OCI-LY7 (cell line): ENCODE results near the gene TBC1D5. TPM values are rescaled to one million over a fixed set of nuclear protein-coding genes. Genes with fewer than 3 reads are reported as not detected.

ENCODE experiments used
- BruUV-seq: library from RNA; stranded (reverse); fragments of 400-500 nt; replicated peaks from 2 replicates; lab custom pipeline; 2021; lab: Mats Ljungman, UMichigan
- CTCF ChIA-PET: fragments of 300-600 bp; sonication (Branson Sonifier 250); formaldehyde crosslinking; loops from one replicate; lab custom pipeline; 2022; ENCODE audit warnings: antibody characterized with exemption; ENCODE audit not compliant: unreplicated experiment; lab: Charles Lee
- POLR2A ChIA-PET: fragments of 300-600 bp; sonication (Branson Sonifier 250); formaldehyde crosslinking; loops from one replicate; lab custom pipeline; 2022; ENCODE audit warnings: antibody characterized with exemption; lab: Charles Lee
- DNase-seq: peaks from one replicate; pipeline ENCODE4 v3.0.0-alpha.2; 2015; ENCODE audit warnings: low spot score
- H2AFZ ChIP-seq: fragments of 200-600 bp; sonication (generic), shearing (Covaris generic); 2 replicates; pipeline ENCODE4 v1.6.1; 2014; ENCODE audit warnings: mild to moderate bottlenecking, antibody characterized with exemption, low read length, moderate library complexity
- H3K27ac ChIP-seq: fragments of 200-600 bp; sonication (generic); 2 replicates; pipeline ENCODE4 v1.5.1; 2014; ENCODE audit warnings: mixed run types, low read depth, mild to moderate bottlenecking, moderate library complexity, low read length, inconsistent platforms; ENCODE audit not compliant: poor library complexity, severe bottlenecking
- H3K36me3 ChIP-seq: fragments of 200-600 bp; sonication (generic); 2 replicates; pipeline ENCODE4 v1.6.1; 2014; ENCODE audit warnings: mild to moderate bottlenecking, antibody characterized with exemption, low read length, moderate library complexity, mixed read lengths; ENCODE audit not compliant: insufficient read depth
- H3K4me1 ChIP-seq: fragments of 200-600 bp; sonication (generic); 2 replicates; pipeline ENCODE4 v1.5.1; 2014; ENCODE audit warnings: mild to moderate bottlenecking, low read length; ENCODE audit not compliant: insufficient read depth, poor library complexity, severe bottlenecking
- H3K4me2 ChIP-seq: fragments of 200-600 bp; sonication (generic); 2 replicates; pipeline ENCODE4 v1.6.1; 2014; ENCODE audit warnings: mild to moderate bottlenecking, low read length
- H3K4me3 ChIP-seq: fragments of 200-600 bp; sonication (generic); 2 replicates; pipeline ENCODE4 v1.5.1; 2014; ENCODE audit warnings: mild to moderate bottlenecking, low read depth, low read length; ENCODE audit not compliant: poor library complexity, severe bottlenecking
- H3K79me2 ChIP-seq: fragments of 200-600 bp; sonication (generic); 2 replicates; pipeline ENCODE4 v1.6.1; 2016; ENCODE audit warnings: low read depth, mild to moderate bottlenecking, low read length, moderate library complexity, mixed read lengths; ENCODE audit not compliant: insufficient read depth
- H3K9me2 ChIP-seq: fragments of 200-600 bp; sonication (generic); 2 replicates; pipeline ENCODE4 v1.6.1; 2016; ENCODE audit warnings: mild to moderate bottlenecking, low read length, mixed read lengths; ENCODE audit not compliant: insufficient read depth
- H3K9me3 ChIP-seq: fragments of 200-600 bp; sonication (generic); 2 replicates; pipeline ENCODE4 v1.6.1; 2014; ENCODE audit warnings: mild to moderate bottlenecking, mixed run types, low read length, mixed read lengths
- H4K20me1 ChIP-seq: fragments of 200-600 bp; sonication (generic); 2 replicates; pipeline ENCODE4 v1.6.1; 2014; ENCODE audit warnings: mild to moderate bottlenecking, antibody characterized with exemption, low read length, moderate library complexity, mixed read lengths; ENCODE audit not compliant: insufficient read depth
- EZH2phosphoT487 ChIP-seq: fragments of 200-600 bp; sonication (generic); IDR thresholded peaks from 2 replicates; pipeline ENCODE4 v1.6.1; 2018; ENCODE audit warnings: low read depth, borderline replicate concordance, mild to moderate bottlenecking, mixed run types, antibody characterized with exemption, low read length, moderate library complexity, mixed read lengths
- intact Hi-C: fragments of 100-400 bp; cut with micrococcal nuclease; formaldehyde crosslinking; loops from one replicate; pipeline ENCODE4 v1.10.0; 2022; ENCODE audit not compliant: unreplicated experiment
- total RNA-seq, 2 experiments: library from RNA; depleted of rRNA in 1 of 2; stranded (reverse); fragments of >200 nt in 1 of 2; shearing (Covaris generic) in 1 of 2; gene quantifications; 2 replicates each; pipeline ENCODE4 v1.2.3, GENCODE V29; 2014 to 2022
- TF ChIP-seq, protein P1 (sequence below): fragments of 200-600 bp; sonication (generic); conservative IDR thresholded peaks from 2 replicates; pipeline ENCODE4 v1.5.1; 2014; ENCODE audit warnings: mild to moderate bottlenecking, antibody characterized with exemption, low read length, moderate library complexity, mixed read lengths

The TBC1D5 gene
- total RNA-seq, 2 experiments from 2014 or later, result 78.5 to 82.4 TPM

DNA sequence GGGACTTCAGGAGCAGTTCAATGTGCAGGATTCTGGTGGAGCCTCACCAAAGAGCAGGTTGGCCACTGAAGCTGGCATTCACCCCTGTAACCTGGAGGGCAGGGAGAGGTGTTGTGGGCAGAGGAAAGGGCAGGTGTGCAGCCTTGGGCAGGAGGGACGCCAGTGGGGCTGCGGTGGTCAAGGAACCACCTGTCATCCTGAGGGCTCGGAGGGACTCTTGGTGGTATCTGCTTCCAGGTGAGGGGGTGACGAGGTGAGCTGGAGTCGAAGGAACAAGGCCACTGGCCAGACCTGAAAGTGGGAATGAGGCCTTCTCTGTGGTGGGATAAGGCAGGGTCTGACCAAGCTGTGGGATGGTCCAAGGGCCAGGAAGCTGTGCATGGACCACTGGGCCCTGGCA is 588.2 kb downstream of the TBC1D5 start:
- no peaks in the 10 kb centered on the region for H3K4me1 ChIP-seq
- intact Hi-C loops, result no loop called here
- BruUV-seq, result no TSS peak
- no peak overlapping the region for H3K4me2 ChIP-seq
- H3K4me3 ChIP-seq, result no peak overlapping the region
- POLR2A ChIA-PET, result interaction anchor here (0.6 kb wide), 1 partner anchor 60 kb away, joined by 3 read pairs; no protein-coding TSS in a partner anchor
- TF ChIP-seq, protein P1, sequence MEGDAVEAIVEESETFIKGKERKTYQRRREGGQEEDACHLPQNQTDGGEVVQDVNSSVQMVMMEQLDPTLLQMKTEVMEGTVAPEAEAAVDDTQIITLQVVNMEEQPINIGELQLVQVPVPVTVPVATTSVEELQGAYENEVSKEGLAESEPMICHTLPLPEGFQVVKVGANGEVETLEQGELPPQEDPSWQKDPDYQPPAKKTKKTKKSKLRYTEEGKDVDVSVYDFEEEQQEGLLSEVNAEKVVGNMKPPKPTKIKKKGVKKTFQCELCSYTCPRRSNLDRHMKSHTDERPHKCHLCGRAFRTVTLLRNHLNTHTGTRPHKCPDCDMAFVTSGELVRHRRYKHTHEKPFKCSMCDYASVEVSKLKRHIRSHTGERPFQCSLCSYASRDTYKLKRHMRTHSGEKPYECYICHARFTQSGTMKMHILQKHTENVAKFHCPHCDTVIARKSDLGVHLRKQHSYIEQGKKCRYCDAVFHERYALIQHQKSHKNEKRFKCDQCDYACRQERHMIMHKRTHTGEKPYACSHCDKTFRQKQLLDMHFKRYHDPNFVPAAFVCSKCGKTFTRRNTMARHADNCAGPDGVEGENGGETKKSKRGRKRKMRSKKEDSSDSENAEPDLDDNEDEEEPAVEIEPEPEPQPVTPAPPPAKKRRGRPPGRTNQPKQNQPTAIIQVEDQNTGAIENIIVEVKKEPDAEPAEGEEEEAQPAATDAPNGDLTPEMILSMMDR, result no peak
- no peak for TF ChIP-seq EZH2phosphoT487
- no peaks in the 10 kb centered on the region for H4K20me1 ChIP-seq
- H3K27ac ChIP-seq, result no peak overlapping the region
- no peaks in the 10 kb centered on the region for H3K9me2 ChIP-seq
- CTCF ChIA-PET, result interaction anchor here (0.5 kb wide), 1 partner anchor 390 kb away, joined by 3 read pairs; no protein-coding TSS in a partner anchor
- peaks cover 15% of the 10 kb centered on the region for H3K36me3 ChIP-seq
- H2AFZ ChIP-seq, result no peak overlapping the region
- no peaks in the 10 kb centered on the region for H3K9me3 ChIP-seq
- no peaks in the 10 kb centered on the region for H3K79me2 ChIP-seq
- no peak for DNase-seq

DNA sequence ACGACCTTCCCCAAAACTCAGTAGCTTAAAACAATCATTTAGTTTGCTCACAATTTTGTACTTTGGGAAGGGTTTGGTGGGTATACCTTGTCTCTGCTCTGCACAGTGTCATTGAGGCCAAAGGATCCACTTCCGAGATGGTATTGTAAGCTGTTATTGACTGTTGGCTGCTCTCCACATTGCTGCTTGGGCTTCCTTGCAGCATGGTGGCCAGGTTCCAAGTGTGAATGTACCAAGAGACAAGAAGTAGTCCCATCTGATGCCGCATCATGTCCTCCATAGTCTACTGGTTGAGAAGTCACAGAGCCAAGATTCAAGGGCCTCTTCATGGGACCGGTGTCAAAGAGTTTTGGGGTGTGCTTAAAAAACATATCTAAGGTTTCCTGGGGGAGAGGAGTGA is 589.2 kb downstream of the TBC1D5 start:
- TF ChIP-seq, protein P1, result no peak
- TF ChIP-seq EZH2phosphoT487, result no peak
- ChIA-PET POLR2A (no interaction called here), CTCF (no interaction called here)
- H3K9me2 ChIP-seq, result no peaks in the 10 kb centered on the region
- no peaks in the 10 kb centered on the region for H4K20me1 ChIP-seq
- no peak overlapping the region for H3K4me3 ChIP-seq
- no peak overlapping the region for H3K4me2 ChIP-seq
- no peaks in the 10 kb centered on the region for H3K9me3 ChIP-seq
- no peaks in the 10 kb centered on the region for H3K4me1 ChIP-seq
- BruUV-seq, result no TSS peak
- intact Hi-C loops, result no loop called here
- H3K36me3 ChIP-seq, result peaks cover 15% of the 10 kb centered on the region
- H3K79me2 ChIP-seq, result no peaks in the 10 kb centered on the region
- no peak for DNase-seq
- no peak overlapping the region for H3K27ac ChIP-seq
- H2AFZ ChIP-seq, result no peak overlapping the region

DNA sequence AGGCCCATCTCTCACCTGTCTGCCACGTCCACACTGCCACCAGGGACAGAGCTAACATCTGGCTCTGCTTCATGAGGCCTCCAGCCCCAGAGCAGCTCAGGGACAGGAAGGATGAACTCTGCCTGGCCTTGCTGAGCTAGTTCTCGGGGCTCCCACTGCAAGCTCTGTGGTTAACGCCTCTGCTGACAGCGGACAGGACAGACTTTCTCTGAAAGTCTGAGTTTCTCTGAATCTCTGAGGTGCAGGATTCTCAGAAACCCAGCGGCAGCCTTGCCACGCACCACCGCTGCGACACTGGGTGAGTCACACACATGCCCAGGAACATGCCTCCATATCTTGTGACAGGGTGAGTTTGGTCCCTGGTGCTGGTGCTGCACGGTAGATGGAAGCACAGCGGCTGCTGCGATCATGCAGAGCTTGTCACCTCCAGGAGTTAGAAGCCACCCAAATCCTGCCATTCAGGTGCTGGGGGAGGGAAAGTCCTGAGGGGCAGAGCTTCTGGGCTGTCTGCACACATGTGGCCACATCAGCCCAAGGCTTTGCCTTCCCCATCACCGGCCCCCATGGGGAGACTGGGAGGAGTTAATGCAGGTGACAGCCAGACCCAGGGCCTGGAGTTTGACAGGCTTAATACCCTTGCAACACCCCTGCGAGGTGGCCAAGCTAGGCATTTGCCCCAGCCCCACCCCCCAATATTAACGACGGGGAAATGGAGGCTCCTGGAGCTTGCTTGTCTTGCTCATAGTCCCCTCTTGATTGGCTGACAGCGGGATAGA is 590.6 kb downstream of the TBC1D5 start:
- CTCF ChIA-PET, result no interaction called here
- Histone ChIP-seq H3K79me2 (no peaks in the 10 kb centered on the region), H3K4me2 (no peak overlapping the region), H3K9me2 (no peaks in the 10 kb centered on the region), H2AFZ (no peak overlapping the region), H4K20me1 (no peaks in the 10 kb centered on the region), H3K4me1 (no peaks in the 10 kb centered on the region), H3K36me3 (peaks cover 15% of the 10 kb centered on the region), H3K9me3 (no peaks in the 10 kb centered on the region), H3K4me3 (no peak overlapping the region), H3K27ac (no peak overlapping the region)
- DNase-seq, result no peak
- POLR2A ChIA-PET, result interaction anchor here (0.7 kb wide), 1 partner anchor 1024 kb away, joined by 6 read pairs; no protein-coding TSS in a partner anchor
- no peak for TF ChIP-seq EZH2phosphoT487
- TF ChIP-seq, protein P1, result no peak
- intact Hi-C loops, result no loop called here
- BruUV-seq, result no TSS peak
